CD4-positive, alpha-beta memory T cell (primary cell): ENCODE data around the gene RAB35. TPM values are rescaled to one million over a fixed set of nuclear protein-coding genes. Genes with fewer than 3 reads are reported as not detected.
A peak's percentile ranks its signal among the peaks of the same experiment; 100 is the strongest.

Experiments
- CTCF ChIA-PET: fragments of 350-600 bp; sonication (Branson Sonifier 250); formaldehyde crosslinking; loops from one replicate; lab custom pipeline; 2021; ENCODE audit warnings: inconsistent platforms; ENCODE audit not compliant: partially characterized antibody; lab: Charles Lee
- POLR2A ChIA-PET: fragments of 350-600 bp; sonication (Branson Sonifier 250); formaldehyde crosslinking; loops from one replicate; lab custom pipeline; 2021; ENCODE audit not compliant: partially characterized antibody; lab: Charles Lee
- DNase-seq, 5 donors: peaks; one replicate each; pipeline versions ENCODE4 v3.0.0 to v3.0.0-alpha.2; 2020 to 2022; ENCODE audit warnings: mixed read lengths in 1 of 5
- H3K27ac ChIP-seq: one replicate; pipeline ENCODE4 v1.7.0; 2013; ENCODE audit warnings: low read depth, low read length
- H3K27me3 ChIP-seq: 2 replicates; pipeline ENCODE4 v1.7.0; 2013; ENCODE audit warnings: mild to moderate bottlenecking, low read length, moderate library complexity; ENCODE audit not compliant: insufficient read depth
- H3K36me3 ChIP-seq: 2 replicates; pipeline ENCODE4 v1.7.0; 2013; ENCODE audit warnings: mild to moderate bottlenecking, low read length, moderate library complexity; ENCODE audit not compliant: insufficient read depth
- H3K4me1 ChIP-seq: 2 replicates; pipeline ENCODE4 v1.7.0; 2013; ENCODE audit warnings: mild to moderate bottlenecking, low read length, moderate library complexity; ENCODE audit not compliant: insufficient read depth
- H3K4me3 ChIP-seq, 2 donors: one replicate each; pipeline ENCODE4 v1.7.0; 2013; ENCODE audit warnings: low read length in 2 of 2, mild to moderate bottlenecking in 1 of 2
- H3K9me3 ChIP-seq, 2 donors: one replicate each; pipeline ENCODE4 v1.7.0; 2013; ENCODE audit warnings: low read length in 2 of 2, control low read depth in 1 of 2; ENCODE audit not compliant: control insufficient read depth in 1 of 2
- H3K27ac Mint-ChIP-seq, 7 donors: one replicate each; pipeline ENCODE4 v1.8.0; 2020 to 2021; ENCODE audit warnings: mixed read lengths in 7 of 7, mild to moderate bottlenecking in 6 of 7, inconsistent platforms in 3 of 7, moderate library complexity in 3 of 7
- H3K27me3 Mint-ChIP-seq, 2 donors: one replicate each; pipeline ENCODE4 v1.8.0; 2020 to 2021; ENCODE audit warnings: mixed read lengths in 2 of 2
- H3K36me3 Mint-ChIP-seq, 2 donors: one replicate each; pipeline ENCODE4 v1.8.0; 2020 to 2021; ENCODE audit warnings: mixed read lengths in 2 of 2, inconsistent platforms in 1 of 2, mild to moderate bottlenecking in 1 of 2
- H3K4me1 Mint-ChIP-seq, 4 donors: one replicate each; pipeline ENCODE4 v1.8.0; 2020 to 2021; ENCODE audit warnings: mixed read lengths in 4 of 4, mild to moderate bottlenecking in 1 of 4
- H3K4me3 Mint-ChIP-seq, 8 donors: one replicate each; pipeline ENCODE4 v1.8.0; 2020 to 2021; ENCODE audit warnings: mixed read lengths in 8 of 8, mild to moderate bottlenecking in 7 of 8, moderate library complexity in 6 of 8, inconsistent platforms in 3 of 8
- H3K9me3 Mint-ChIP-seq, 8 donors: one replicate each; pipeline ENCODE4 v1.8.0; 2020 to 2021; ENCODE audit warnings: mixed read lengths in 8 of 8, mild to moderate bottlenecking in 5 of 8, inconsistent platforms in 3 of 8, moderate library complexity in 1 of 8
- intact Hi-C: fragments of 100-400 bp; cut with micrococcal nuclease; formaldehyde crosslinking; loops from one replicate; pipeline ENCODE4 v1.15.1; 2023
- polyA plus RNA-seq, 2 donors: library from polyadenylated mRNA; unstranded; fragments of 300-500 nt; fragmentation: Illumina TruSeq; gene quantifications; one replicate each; pipeline ENCODE4 v1.2.3, GENCODE V29; 2021
- total RNA-seq, 2 experiments: library from RNA; stranded (reverse); gene quantifications; one replicate each; pipeline ENCODE4 v1.2.3, GENCODE V29; 2021

RAB35 gene
- total and polyA plus RNA-seq, 4 experiments from 2014 or later, result 12.4 to 71.3 (median 45.4) TPM

- POLR2A ChIA-PET, result interaction anchor here (1.5 kb wide), 1 partner anchor 83 kb away, joined by 4 read pairs; the partner anchor contains the start of gene BICDL1
- CTCF ChIA-PET, result interaction anchor here (2.0 kb wide), 1 partner anchor 16 kb away, joined by 4 read pairs; no protein-coding TSS in a partner anchor
- intact Hi-C loops, result no loop called here
These were observed 45.0 kb downstream of the RAB35 start for GRCh38 chr12:120071493-120072020.

GRCh38 chr12:120069278-120069677 is 47.3 kb downstream of the RAB35 start:
- peaks cover 20% of the 10 kb centered on the region for H3K36me3 ChIP-seq
- DNase-seq, result no peak
- Mint-ChIP-seq H3K9me3 (no peaks in the 10 kb centered on the region), H3K4me3 (no peak overlapping the region), H3K4me1 (peaks cover 1 to 7% (median 4%) of the 10 kb centered on the region in 4 donors), H3K36me3 (peaks cover 28 to 63% of the 10 kb centered on the region in 2 donors), H3K27ac (peak overlapping the region in 1 of 7 donors; percentile 51), H3K27me3 (no peaks in the 10 kb centered on the region)
- ChIA-PET POLR2A (interaction anchor here (1.0 to 1.1 kb wide), 2 partner anchors 62 to 79 kb away, joined by 3 read pairs; no protein-coding TSS in a partner anchor), CTCF (interaction anchor here (1.4 kb wide), 1 partner anchor 22 kb away, joined by 3 read pairs; no protein-coding TSS in a partner anchor)
- no peaks in the 10 kb centered on the region for H3K9me3 ChIP-seq
- H3K27me3 ChIP-seq, result no peaks in the 10 kb centered on the region
- H3K4me3 ChIP-seq, result no peak overlapping the region
- peaks cover 3% of the 10 kb centered on the region for H3K4me1 ChIP-seq
- intact Hi-C loops, result no loop called here
- no peak overlapping the region for H3K27ac ChIP-seq

More at GRCh38 chr12:120071493-120072020, 45.0 kb downstream of the RAB35 start:
- H3K27ac Mint-ChIP-seq, result peak overlapping the region in 1 of 7 donors; percentile 56
- DNase-seq, result no peak
- no peaks in the 10 kb centered on the region for H3K27me3 Mint-ChIP-seq
- Histone ChIP-seq H3K27me3 (no peaks in the 10 kb centered on the region), H3K36me3 (peaks cover 13% of the 10 kb centered on the region), H3K27ac (no peak overlapping the region), H3K4me3 (no peak overlapping the region), H3K4me1 (peaks cover 20% of the 10 kb centered on the region), H3K9me3 (no peaks in the 10 kb centered on the region)
- H3K36me3 Mint-ChIP-seq, result peaks cover 23 to 54% of the 10 kb centered on the region in 2 donors
- H3K4me1 Mint-ChIP-seq, result peaks cover 11 to 15% (median 13%) of the 10 kb centered on the region in 4 donors
- no peaks in the 10 kb centered on the region for H3K9me3 Mint-ChIP-seq
- H3K4me3 Mint-ChIP-seq, result no peak overlapping the region

GRCh38 chr12:120067901-120068300 is 48.7 kb downstream of the RAB35 start:
- intact Hi-C loops, result no loop called here
- ChIA-PET POLR2A (no interaction called here), CTCF (interaction anchor here (1.4 kb wide), 1 partner anchor 20 kb away, joined by 3 read pairs; no protein-coding TSS in a partner anchor)
- H3K27ac Mint-ChIP-seq, result peak overlapping the region in 2 of 7 donors; percentile 2 to 68
- no peak overlapping the region for H3K27ac ChIP-seq
- H3K4me3 ChIP-seq, result no peak overlapping the region
- no peaks in the 10 kb centered on the region for H3K9me3 ChIP-seq
- no peaks in the 10 kb centered on the region for H3K9me3 Mint-ChIP-seq
- H3K36me3 Mint-ChIP-seq, result peaks cover 23 to 58% of the 10 kb centered on the region in 2 donors
- no peak for DNase-seq
- no peak overlapping the region for H3K4me3 Mint-ChIP-seq
- no peaks in the 10 kb centered on the region for H3K4me1 ChIP-seq
- peaks cover 14% of the 10 kb centered on the region for H3K36me3 ChIP-seq
- peaks cover 0 to 3% (median 0%) of the 10 kb centered on the region in 4 donors for H3K4me1 Mint-ChIP-seq
- no peaks in the 10 kb centered on the region for H3K27me3 Mint-ChIP-seq
- H3K27me3 ChIP-seq, result no peaks in the 10 kb centered on the region

- Mint-ChIP-seq H3K36me3 (peaks cover 22 to 59% of the 10 kb centered on the region in 2 donors), H3K4me3 (no peak overlapping the region), H3K27me3 (no peaks in the 10 kb centered on the region), H3K4me1 (peaks cover 0 to 3% (median 0%) of the 10 kb centered on the region in 4 donors), H3K9me3 (no peaks in the 10 kb centered on the region), H3K27ac (peak overlapping the region in 3 of 7 donors; percentile 53 to 68 (median 66))
- Histone ChIP-seq H3K36me3 (peaks cover 13% of the 10 kb centered on the region), H3K27ac (no peak overlapping the region), H3K9me3 (no peaks in the 10 kb centered on the region), H3K4me1 (no peaks in the 10 kb centered on the region), H3K27me3 (no peaks in the 10 kb centered on the region), H3K4me3 (no peak overlapping the region)
- CTCF ChIA-PET, result no interaction called here
- POLR2A ChIA-PET, result interaction anchor here (0.5 to 1.6 kb wide), 2 partner anchors 46 to 53 kb away, joined by 3 to 4 read pairs; no protein-coding TSS in a partner anchor
- DNase-seq, result no peak
- intact Hi-C loops, result no loop called here
These were observed 49.3 kb downstream of the RAB35 start for GRCh38 chr12:120067084-120067869.

- intact Hi-C loops, result no loop called here
- Histone ChIP-seq H3K27me3 (no peaks in the 10 kb centered on the region), H3K4me3 (no peak overlapping the region), H3K36me3 (peaks cover 7% of the 10 kb centered on the region), H3K27ac (no peak overlapping the region), H3K4me1 (no peaks in the 10 kb centered on the region), H3K9me3 (no peaks in the 10 kb centered on the region)
- POLR2A ChIA-PET, result interaction anchor here (0.5 to 2.0 kb wide), 3 partner anchors 45 to 77 kb away, joined by 3 to 7 read pairs (median 4); partner anchors contain the start of gene BICDL1
- Mint-ChIP-seq H3K4me3 (no peak overlapping the region), H3K9me3 (no peaks in the 10 kb centered on the region), H3K27ac (peak overlapping the region in 2 of 7 donors; percentile 18 to 66), H3K36me3 (peaks cover 21 to 59% of the 10 kb centered on the region in 2 donors), H3K27me3 (no peaks in the 10 kb centered on the region), H3K4me1 (peaks cover 0 to 3% (median 0%) of the 10 kb centered on the region in 4 donors)
- no peak for DNase-seq
- CTCF ChIA-PET, result interaction anchor here (2.9 kb wide), 1 partner anchor 21 kb away, joined by 9 read pairs; no protein-coding TSS in a partner anchor
These were observed 50.2 kb downstream of the RAB35 start for GRCh38 chr12:120066341-120066740.

- no peaks in the 10 kb centered on the region for H3K9me3 ChIP-seq
- CTCF ChIA-PET, result interaction anchor here (2.9 kb wide), 1 partner anchor 22 kb away, joined by 9 read pairs; no protein-coding TSS in a partner anchor
- no peak for DNase-seq
- H3K4me3 Mint-ChIP-seq, result no peak overlapping the region
- H3K27ac Mint-ChIP-seq, result peak overlapping the region in 1 of 7 donors; percentile 3
- peaks cover 7% of the 10 kb centered on the region for H3K36me3 ChIP-seq
- peaks cover 21 to 60% of the 10 kb centered on the region in 2 donors for H3K36me3 Mint-ChIP-seq
- peaks cover 0 to 3% (median 0%) of the 10 kb centered on the region in 4 donors for H3K4me1 Mint-ChIP-seq
- no peaks in the 10 kb centered on the region for H3K27me3 ChIP-seq
- intact Hi-C loops, result no loop called here
- POLR2A ChIA-PET, result interaction anchor here (1.6 to 2.0 kb wide), 2 partner anchors 52 to 76 kb away, joined by 4 to 7 read pairs; partner anchors contain the start of gene BICDL1
- no peaks in the 10 kb centered on the region for H3K27me3 Mint-ChIP-seq
- no peak overlapping the region for H3K4me3 ChIP-seq
- no peaks in the 10 kb centered on the region for H3K4me1 ChIP-seq
- H3K27ac ChIP-seq, result no peak overlapping the region
- H3K9me3 Mint-ChIP-seq, result no peaks in the 10 kb centered on the region
These were observed 51.1 kb downstream of the RAB35 start for GRCh38 chr12:120065472-120065871.
